ENCODE results near the gene CACNB3.
"Not testable (repeated sequence)": the region's sequence is repeated elsewhere in the genome, so short reads cannot be mapped to it uniquely, and the experiment has no call there.

CACNB3 gene

GRCh38 chr12:48819986-48820725, 1.9 kb downstream of the CACNB3 start:
- no peak for DNase-seq

- no peak for DNase-seq
These were observed 3.8 kb downstream of the CACNB3 start for GRCh38 chr12:48822139-48822538.

GRCh38 chr12:48822711-48823110, 4.4 kb downstream of the CACNB3 start:
- DNase-seq: no peak

- DNase-seq: no peak
These were observed 5.0 kb downstream of the CACNB3 start for GRCh38 chr12:48823281-48823680.

- DNase-seq: no peak
These were observed 5.8 kb downstream of the CACNB3 start for GRCh38 chr12:48824112-48824511.

- DNase-seq: no peak
These were observed 6.6 kb downstream of the CACNB3 start for GRCh38 chr12:48824905-48825304.

- no peak for DNase-seq
These were observed 8.0 kb downstream of the CACNB3 start for GRCh38 chr12:48826209-48826855.

GRCh38 chr12:48827026-48827425, 8.7 kb downstream of the CACNB3 start:
- no peak for DNase-seq

- no peak for DNase-seq
These were observed 9.3 kb downstream of the CACNB3 start for GRCh38 chr12:48827513-48828096.

GRCh38 chr12:48828293-48828692, 10.0 kb downstream of the CACNB3 start:
- DNase-seq: no peak

GRCh38 chr12:48828841-48829575, 10.7 kb downstream of the CACNB3 start:
- DNase-seq: no peak

GRCh38 chr12:48831257-48831656, 13.0 kb downstream of the CACNB3 start:
- DNase-seq: no peak

- DNase-seq: no peak
These were observed 14.2 kb downstream of the CACNB3 start for GRCh38 chr12:48832321-48833060.

- DNase-seq: no peak
These were observed 19.8 kb downstream of the CACNB3 start for GRCh38 chr12:48838048-48838447.

GRCh38 chr12:48842021-48842420, 23.7 kb downstream of the CACNB3 start:
- DNase-seq: not testable (repeated sequence)

GRCh38 chr12:48851883-48852733, 33.8 kb downstream of the CACNB3 start, which contains the start of gene DDX23:
DDX23 (minus strand) TSS chr12:48852163; CDS start chr12:48845782, 6,381 bp downstream.
- peak; percentile 97 for DNase-seq

GRCh38 chr12:48852734-48853688, 34.7 kb downstream of the CACNB3 start:
- peak; percentile 79 for DNase-seq

GRCh38 chr12:48854488-48854887, 36.2 kb downstream of the CACNB3 start:
- DNase-seq: no peak

GRCh38 chr12:48854932-48855331, 36.6 kb downstream of the CACNB3 start:
- DNase-seq: not testable (repeated sequence)

- DNase-seq: no peak
These were observed 38.1 kb downstream of the CACNB3 start for GRCh38 chr12:48856379-48856778.

All from NCI-H748 treated with DMSO at 0.1 percent for 48 hours (cell line).